Measurements from ENCODE around the gene CHRNA1. TPM values are rescaled to one million over a fixed set of nuclear protein-coding genes. Genes with fewer than 3 reads are reported as not detected.

The CHRNA1 gene
- total RNA-seq, 6 experiments from 2014 or later: 0.14 TPM; not detected in 5

- no peaks in the 10 kb centered on the region for H3K36me3 Mint-ChIP-seq (ENCODE audit: low read depth)
- no peaks in the 10 kb centered on the region for H3K9me3 Mint-ChIP-seq
- peak overlapping the region; percentile 64 for H3K4me3 Mint-ChIP-seq
- TF ChIP-seq, protein P1, sequence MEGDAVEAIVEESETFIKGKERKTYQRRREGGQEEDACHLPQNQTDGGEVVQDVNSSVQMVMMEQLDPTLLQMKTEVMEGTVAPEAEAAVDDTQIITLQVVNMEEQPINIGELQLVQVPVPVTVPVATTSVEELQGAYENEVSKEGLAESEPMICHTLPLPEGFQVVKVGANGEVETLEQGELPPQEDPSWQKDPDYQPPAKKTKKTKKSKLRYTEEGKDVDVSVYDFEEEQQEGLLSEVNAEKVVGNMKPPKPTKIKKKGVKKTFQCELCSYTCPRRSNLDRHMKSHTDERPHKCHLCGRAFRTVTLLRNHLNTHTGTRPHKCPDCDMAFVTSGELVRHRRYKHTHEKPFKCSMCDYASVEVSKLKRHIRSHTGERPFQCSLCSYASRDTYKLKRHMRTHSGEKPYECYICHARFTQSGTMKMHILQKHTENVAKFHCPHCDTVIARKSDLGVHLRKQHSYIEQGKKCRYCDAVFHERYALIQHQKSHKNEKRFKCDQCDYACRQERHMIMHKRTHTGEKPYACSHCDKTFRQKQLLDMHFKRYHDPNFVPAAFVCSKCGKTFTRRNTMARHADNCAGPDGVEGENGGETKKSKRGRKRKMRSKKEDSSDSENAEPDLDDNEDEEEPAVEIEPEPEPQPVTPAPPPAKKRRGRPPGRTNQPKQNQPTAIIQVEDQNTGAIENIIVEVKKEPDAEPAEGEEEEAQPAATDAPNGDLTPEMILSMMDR (IDR thresholded peaks at IDR 0.05): no peak
- peak overlapping the region; percentile 100 for H3K27ac Mint-ChIP-seq
- peaks cover 61% of the 10 kb centered on the region for H3K4me1 Mint-ChIP-seq (ENCODE audit: low read depth)
- H3K27me3 Mint-ChIP-seq (ENCODE audit: insufficient read depth): peaks cover 5% of the 10 kb centered on the region
- DNase-seq: peak; percentile 97
Measured at GRCh38 chr2:174778085-174778981, 14.1 kb upstream of the CHRNA1 start.

DNA sequence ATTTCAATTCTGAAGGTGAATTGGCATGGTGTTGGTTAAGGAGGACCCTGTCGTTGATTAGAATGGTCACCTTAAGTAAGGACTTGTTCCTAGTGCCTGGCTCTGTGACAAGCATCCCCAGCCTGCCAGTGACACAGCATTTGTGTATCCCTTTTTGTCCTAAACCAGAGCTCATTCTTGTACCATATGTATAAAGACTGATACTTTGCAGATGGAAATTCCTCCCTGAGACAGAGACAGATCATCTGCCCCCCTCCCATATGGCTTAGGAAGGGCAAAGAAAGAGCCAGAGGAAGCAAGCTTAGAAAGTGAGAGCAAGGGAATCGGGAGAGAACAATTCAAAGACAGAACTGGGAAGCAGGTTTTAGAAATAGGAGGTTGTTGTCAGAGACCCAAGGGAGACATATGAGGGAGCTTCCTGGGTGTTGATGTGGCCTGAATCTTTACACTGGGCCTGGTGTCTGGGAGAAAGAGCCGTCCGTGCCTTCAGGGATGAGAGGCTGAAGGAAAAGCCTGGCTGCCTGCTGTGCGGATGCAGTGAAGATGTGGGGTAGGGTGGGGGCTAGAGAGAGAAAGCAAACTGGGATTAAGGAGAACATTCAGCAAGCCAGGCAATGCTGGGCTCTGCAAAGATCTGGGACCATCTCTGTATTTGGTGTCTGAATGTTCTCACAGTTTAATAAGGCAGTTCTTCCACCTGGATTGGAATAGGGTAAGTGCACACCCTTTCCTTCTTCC is 13.2 kb upstream of the CHRNA1 start:
- Mint-ChIP-seq H3K36me3 (ENCODE audit: low read depth) (no peaks in the 10 kb centered on the region), H3K4me3 (peak overlapping the region; percentile 64), H3K9me3 (no peaks in the 10 kb centered on the region), H3K27me3 (ENCODE audit: insufficient read depth) (peaks cover 5% of the 10 kb centered on the region), H3K4me1 (ENCODE audit: low read depth) (peaks cover 69% of the 10 kb centered on the region), H3K27ac (peak overlapping the region; percentile 100)
- TF ChIP-seq, protein P1 (IDR thresholded peaks at IDR 0.05): no peak
- DNase-seq: no peak

DNA sequence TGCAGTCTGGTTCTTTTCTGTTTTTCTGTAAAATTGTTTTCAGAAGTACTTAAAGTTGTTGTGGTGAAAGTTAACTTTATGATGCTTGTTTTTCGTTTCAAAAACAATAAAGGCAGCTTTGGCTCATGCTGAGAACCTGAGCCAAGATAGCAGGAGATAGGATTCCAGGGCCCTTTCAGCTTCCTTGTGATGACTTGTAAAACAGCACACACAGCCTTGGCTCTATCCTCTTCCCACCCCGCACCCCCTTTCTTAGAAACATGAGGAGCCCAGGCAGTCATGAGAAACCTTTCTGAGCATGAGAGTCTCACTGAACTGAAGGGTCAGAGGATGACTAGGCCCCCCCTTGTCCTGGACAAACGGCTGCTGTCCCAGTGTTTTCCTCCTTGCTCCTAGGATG is 12.4 kb upstream of the CHRNA1 start:
- H3K9me3 Mint-ChIP-seq: no peaks in the 10 kb centered on the region
- peaks cover 4% of the 10 kb centered on the region for H3K27me3 Mint-ChIP-seq (ENCODE audit: insufficient read depth)
- peak overlapping the region; percentile 100 for H3K27ac Mint-ChIP-seq
- TF ChIP-seq, protein P1 (IDR thresholded peaks at IDR 0.05): no peak
- no peak overlapping the region for H3K4me3 Mint-ChIP-seq
- peaks cover 78% of the 10 kb centered on the region for H3K4me1 Mint-ChIP-seq (ENCODE audit: low read depth)
- no peak for DNase-seq
- H3K36me3 Mint-ChIP-seq (ENCODE audit: low read depth): no peaks in the 10 kb centered on the region

GRCh38 chr2:174776223-174776622 is 12.0 kb upstream of the CHRNA1 start:
- TF ChIP-seq, protein P1 (IDR thresholded peaks at IDR 0.05): peak; percentile 83
- DNase-seq: no peak
- Mint-ChIP-seq H3K27me3 (ENCODE audit: insufficient read depth) (peaks cover 2% of the 10 kb centered on the region; the same call in 1 of the 2 replicates), H3K9me3 (no peaks in the 10 kb centered on the region), H3K4me3 (no peak overlapping the region), H3K36me3 (ENCODE audit: low read depth) (no peaks in the 10 kb centered on the region), H3K27ac (peak overlapping the region; percentile 100), H3K4me1 (ENCODE audit: low read depth) (peaks cover 82% of the 10 kb centered on the region)

DNA sequence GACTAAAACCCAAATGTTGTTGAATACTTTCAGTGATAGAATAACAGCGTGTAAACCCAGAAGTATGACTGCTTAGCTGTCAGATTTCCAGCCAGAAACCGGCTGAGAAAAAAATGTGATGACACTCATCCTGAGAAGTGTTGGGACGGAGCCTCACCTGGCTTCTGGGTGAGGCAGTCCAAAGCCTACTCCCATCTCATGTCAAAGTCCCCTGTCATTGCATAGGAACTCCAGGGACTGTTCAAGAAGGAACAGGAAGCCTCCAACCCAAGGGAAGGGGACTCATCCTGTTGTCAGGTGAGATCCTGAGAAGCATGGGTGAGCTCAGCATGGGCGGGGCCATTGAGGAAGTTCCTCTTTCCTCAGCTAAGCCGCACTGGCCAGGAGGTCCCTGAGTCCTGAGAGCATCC is 11.3 kb upstream of the CHRNA1 start:
- Mint-ChIP-seq H3K4me3 (no peak overlapping the region), H3K9me3 (no peaks in the 10 kb centered on the region), H3K27ac (peak overlapping the region; percentile 27; the same call in 1 of the 2 replicates), H3K36me3 (ENCODE audit: low read depth) (no peaks in the 10 kb centered on the region), H3K4me1 (ENCODE audit: low read depth) (peaks cover 81% of the 10 kb centered on the region), H3K27me3 (ENCODE audit: insufficient read depth) (peaks cover 2% of the 10 kb centered on the region; the same call in 1 of the 2 replicates)
- no peak for DNase-seq
- TF ChIP-seq, protein P1 (IDR thresholded peaks at IDR 0.05): no peak

Data from HFFc6 (cell line).